Measurements from ENCODE around the gene GIT2. TPM values are rescaled to one million over a fixed set of nuclear protein-coding genes. Genes with fewer than 3 reads are reported as not detected.

Gene GIT2
- total RNA-seq, 1 donor, result 43.4 TPM

- peaks cover 46% of the 10 kb centered on the region for H3K4me1 ChIP-seq (ENCODE audit: insufficient read depth, low read length)
- TF ChIP-seq CTCF (IDR thresholded peaks at IDR 0.05; ENCODE audit: extremely low read depth, low read depth, low read length), result no peak
Measured at GRCh38 chr12:109997393-109997792, 1.2 kb upstream of the GIT2 start.

DNA sequence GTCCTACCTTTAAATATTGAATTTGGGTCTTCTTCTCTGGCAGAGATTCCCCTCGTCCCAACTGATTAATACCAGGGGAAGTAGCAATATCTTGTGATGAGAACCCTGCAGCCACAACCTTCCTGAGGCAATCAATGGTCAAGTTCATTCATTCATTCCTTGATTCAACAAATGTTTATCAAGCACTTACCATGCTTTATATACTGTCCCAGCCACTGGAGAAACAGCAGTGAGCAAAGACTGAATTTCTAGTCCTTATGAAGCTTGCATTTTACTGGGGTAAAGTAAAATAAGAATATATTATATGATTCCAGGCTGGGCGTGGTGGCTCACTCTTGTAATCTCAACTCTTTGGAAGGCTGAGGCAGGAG, 300 bp upstream of the GIT2 start:
- peak overlapping the region; percentile 73 for H3K27ac ChIP-seq (ENCODE audit: low read depth, low read length)
- H3K4me3 ChIP-seq (ENCODE audit: insufficient read depth, low read length), result peak overlapping the region; percentile 85
- DNase-seq (ENCODE audit: insufficient read length, low spot score, missing footprints), result no peak
- peaks cover 5% of the 10 kb centered on the region for H3K36me3 ChIP-seq (ENCODE audit: insufficient read depth, low read length)
- peak overlapping the region; percentile 89 for H2AFZ ChIP-seq (ENCODE audit: low read length)
- H3K79me2 ChIP-seq (ENCODE audit: insufficient read depth, low read length), result peaks cover 67% of the 10 kb centered on the region
- H3K27me3 ChIP-seq (ENCODE audit: insufficient read depth, low read length), result no peaks in the 10 kb centered on the region
- TF ChIP-seq CTCF (IDR thresholded peaks at IDR 0.05; ENCODE audit: extremely low read depth, low read depth, low read length), result no peak
- H3K4me2 ChIP-seq (ENCODE audit: insufficient read depth, low read length), result peak overlapping the region; percentile 82
- H3K4me1 ChIP-seq (ENCODE audit: insufficient read depth, low read length), result peaks cover 40% of the 10 kb centered on the region
- H4K20me1 ChIP-seq (ENCODE audit: insufficient read depth, low read length), result peaks cover 29% of the 10 kb centered on the region
- no peaks in the 10 kb centered on the region for H3K9me3 ChIP-seq (ENCODE audit: low read depth, low read length)

More at GRCh38 chr12:109997393-109997792, 1.2 kb upstream of the GIT2 start:
- Histone ChIP-seq H3K4me2 (ENCODE audit: insufficient read depth, low read length) (no peak overlapping the region), H3K9me3 (ENCODE audit: low read depth, low read length) (no peaks in the 10 kb centered on the region), H4K20me1 (ENCODE audit: insufficient read depth, low read length) (peaks cover 27% of the 10 kb centered on the region), H3K27ac (ENCODE audit: low read depth, low read length) (no peak overlapping the region), H3K27me3 (ENCODE audit: insufficient read depth, low read length) (no peaks in the 10 kb centered on the region), H3K79me2 (ENCODE audit: insufficient read depth, low read length) (peaks cover 59% of the 10 kb centered on the region), H3K4me3 (ENCODE audit: insufficient read depth, low read length) (no peak overlapping the region), H2AFZ (ENCODE audit: low read length) (no peak overlapping the region), H3K36me3 (ENCODE audit: insufficient read depth, low read length) (no peaks in the 10 kb centered on the region)
- no peak for DNase-seq (ENCODE audit: insufficient read length, low spot score, missing footprints)

DNA sequence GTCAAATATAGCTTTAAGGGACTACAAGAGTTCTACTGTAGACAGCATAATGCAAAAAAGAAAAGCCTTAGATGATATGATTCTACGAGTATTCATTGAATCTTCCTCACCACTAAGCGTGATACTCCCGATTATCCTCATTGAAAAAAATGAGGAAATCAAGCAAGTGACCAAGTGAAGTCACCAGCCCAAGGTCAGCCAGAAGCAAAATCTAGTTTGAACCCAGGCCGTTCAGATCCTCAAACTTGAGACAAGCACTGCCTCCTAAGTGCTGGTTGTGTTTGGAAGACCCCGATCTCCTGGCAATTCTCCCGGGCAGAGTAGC, 845 bp downstream of the GIT2 start:
- Histone ChIP-seq H3K36me3 (ENCODE audit: insufficient read depth, low read length) (peaks cover 14% of the 10 kb centered on the region), H3K79me2 (ENCODE audit: insufficient read depth, low read length) (peaks cover 69% of the 10 kb centered on the region), H2AFZ (ENCODE audit: low read length) (peak overlapping the region; percentile 89), H4K20me1 (ENCODE audit: insufficient read depth, low read length) (peaks cover 29% of the 10 kb centered on the region), H3K4me2 (ENCODE audit: insufficient read depth, low read length) (peak overlapping the region; percentile 82), H3K27me3 (ENCODE audit: insufficient read depth, low read length) (no peaks in the 10 kb centered on the region), H3K4me3 (ENCODE audit: insufficient read depth, low read length) (peak overlapping the region; percentile 85), H3K9me3 (ENCODE audit: low read depth, low read length) (no peaks in the 10 kb centered on the region), H3K4me1 (ENCODE audit: insufficient read depth, low read length) (peaks cover 33% of the 10 kb centered on the region), H3K27ac (ENCODE audit: low read depth, low read length) (peak overlapping the region; percentile 73)
- TF ChIP-seq CTCF (IDR thresholded peaks at IDR 0.05; ENCODE audit: extremely low read depth, low read depth, low read length), result no peak
- DNase-seq (ENCODE audit: insufficient read length, low spot score, missing footprints), result no peak

DNA sequence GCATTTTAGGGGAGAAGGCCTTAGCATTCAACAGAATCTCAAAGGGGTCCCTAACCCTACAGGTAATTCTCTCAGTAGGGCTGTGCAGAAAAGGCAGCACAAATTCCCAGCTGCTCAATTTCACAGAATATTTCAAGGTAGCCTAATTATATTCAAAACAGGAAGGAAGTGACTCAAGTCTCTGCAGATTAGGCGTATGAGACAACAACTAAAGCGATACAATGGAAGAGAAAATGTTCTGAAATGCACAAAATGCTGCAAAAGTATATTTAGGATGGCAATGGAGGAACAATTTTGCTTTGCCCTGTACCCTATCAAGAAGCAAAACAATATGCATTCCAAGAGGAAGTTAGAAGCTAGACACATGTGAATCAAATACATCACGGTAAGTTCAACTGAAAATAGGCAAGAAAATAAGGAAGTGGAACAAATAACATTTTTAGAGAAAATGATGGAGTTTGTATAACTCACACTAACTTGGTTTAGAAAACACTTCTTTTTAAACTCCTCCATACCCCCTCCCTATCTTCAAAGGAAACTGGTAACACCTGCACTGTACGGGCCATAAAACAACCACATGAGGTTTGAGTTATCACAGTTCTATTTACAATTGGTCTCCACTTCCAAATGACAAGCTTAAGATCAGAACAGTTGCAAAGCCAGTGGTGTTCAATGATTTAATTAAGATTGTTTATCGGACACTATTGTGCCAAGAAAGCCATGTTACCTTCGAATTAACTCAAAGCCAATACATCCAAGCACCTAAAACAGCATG, 1.6 kb downstream of the GIT2 start:
- H3K27ac ChIP-seq (ENCODE audit: low read depth, low read length), result peak overlapping the region; percentile 73

More for the DNA sequence above, 1.6 kb downstream of the GIT2 start:
- Histone ChIP-seq H3K79me2 (ENCODE audit: insufficient read depth, low read length) (peaks cover 68% of the 10 kb centered on the region), H3K4me1 (ENCODE audit: insufficient read depth, low read length) (peaks cover 33% of the 10 kb centered on the region), H3K27me3 (ENCODE audit: insufficient read depth, low read length) (no peaks in the 10 kb centered on the region), H3K4me3 (ENCODE audit: insufficient read depth, low read length) (peak overlapping the region; percentile 85), H3K4me2 (ENCODE audit: insufficient read depth, low read length) (peak overlapping the region; percentile 82), H3K36me3 (ENCODE audit: insufficient read depth, low read length) (peaks cover 20% of the 10 kb centered on the region), H4K20me1 (ENCODE audit: insufficient read depth, low read length) (peaks cover 29% of the 10 kb centered on the region), H2AFZ (ENCODE audit: low read length) (no peak overlapping the region), H3K9me3 (ENCODE audit: low read depth, low read length) (no peaks in the 10 kb centered on the region)
- DNase-seq (ENCODE audit: insufficient read length, low spot score, missing footprints), result no peak
- no peak for TF ChIP-seq CTCF (IDR thresholded peaks at IDR 0.05; ENCODE audit: extremely low read depth, low read depth, low read length)

Data from osteoblast (primary cell).